ENCODE data around the gene NAA80. TPM values are rescaled to one million over a fixed set of nuclear protein-coding genes. Genes with fewer than 3 reads are reported as not detected.

Gene NAA80
- total and polyA plus RNA-seq, 2 donors from 2014 or later, result 8.7 to 10.7 TPM

GRCh38 chr3:50322115-50322385, 22.8 kb upstream of the NAA80 start:
- Histone ChIP-seq H3K27ac (ENCODE audit: low read depth in 2 of 2, low read length in 2 of 2) (peak overlapping the region; percentile 86 to 87), H3K27me3 (ENCODE audit: control insufficient read depth, insufficient read depth, low read length) (no peaks in the 10 kb centered on the region), H3K4me1 (ENCODE audit: control insufficient read depth in 2 of 3, insufficient read depth in 2 of 3, low read depth in 1 of 3, low read length in 3 of 3) (peaks cover 3 to 53% (median 30%) of the 10 kb centered on the region in 3 donors), H3K9me3 (ENCODE audit: control insufficient read depth in 2 of 3, insufficient read depth in 1 of 3, low read length in 3 of 3) (no peaks in the 10 kb centered on the region), H3K36me3 (ENCODE audit: control insufficient read depth in 2 of 3, insufficient read depth in 3 of 3, low read length in 3 of 3) (peaks cover 6 to 29% (median 15%) of the 10 kb centered on the region in 3 donors), H3K4me3 (ENCODE audit: low read length in 3 of 3) (peak overlapping the region; percentile 1 to 98 (median 71)), H3K9ac (ENCODE audit: low read length in 3 of 3) (peak overlapping the region; percentile 10 to 81 (median 44))
- DNase-seq (no peak), FAIRE-seq (no peak)
- intact Hi-C loops (cut with DNase I), result no loop called here
- no peak for TF ChIP-seq CTCF (IDR thresholded peaks at IDR 0.05; ENCODE audit: borderline replicate concordance, extremely low read depth, insufficient read depth)

GRCh38 chr3:50321336-50322114, 22.3 kb upstream of the NAA80 start:
- peak overlapping the region; percentile 71 to 98 (median 78) for H3K4me3 ChIP-seq (ENCODE audit: low read length in 3 of 3)
- no peak for TF ChIP-seq CTCF (IDR thresholded peaks at IDR 0.05; ENCODE audit: borderline replicate concordance, extremely low read depth, insufficient read depth)
- H3K36me3 ChIP-seq (ENCODE audit: control insufficient read depth in 2 of 3, insufficient read depth in 3 of 3, low read length in 3 of 3), result peaks cover 6 to 29% (median 17%) of the 10 kb centered on the region in 3 donors
- peak; percentile 94 to 97 (median 96) for DNase-seq
- H3K9ac ChIP-seq (ENCODE audit: low read length in 3 of 3), result peak overlapping the region; percentile 51 to 99 (median 81)
- H3K27me3 ChIP-seq (ENCODE audit: control insufficient read depth, insufficient read depth, low read length), result no peaks in the 10 kb centered on the region
- peaks cover 3 to 52% (median 30%) of the 10 kb centered on the region in 3 donors for H3K4me1 ChIP-seq (ENCODE audit: control insufficient read depth in 2 of 3, insufficient read depth in 2 of 3, low read depth in 1 of 3, low read length in 3 of 3)
- no peaks in the 10 kb centered on the region for H3K9me3 ChIP-seq (ENCODE audit: control insufficient read depth in 2 of 3, insufficient read depth in 1 of 3, low read length in 3 of 3)
- intact Hi-C loops (cut with DNase I), result no loop called here
- peak overlapping the region; percentile 97 to 99 for H3K27ac ChIP-seq (ENCODE audit: low read depth in 2 of 2, low read length in 2 of 2)
- FAIRE-seq, result no peak

- Histone ChIP-seq H3K9me3 (ENCODE audit: control insufficient read depth in 2 of 3, insufficient read depth in 1 of 3, low read length in 3 of 3) (no peaks in the 10 kb centered on the region), H3K27ac (ENCODE audit: low read depth in 2 of 2, low read length in 2 of 2) (peak overlapping the region; percentile 97 to 99), H3K27me3 (ENCODE audit: control insufficient read depth, insufficient read depth, low read length) (no peaks in the 10 kb centered on the region), H3K4me1 (ENCODE audit: control insufficient read depth in 2 of 3, insufficient read depth in 2 of 3, low read depth in 1 of 3, low read length in 3 of 3) (peaks cover 3 to 52% (median 30%) of the 10 kb centered on the region in 3 donors), H3K36me3 (ENCODE audit: control insufficient read depth in 2 of 3, insufficient read depth in 3 of 3, low read length in 3 of 3) (peaks cover 6 to 26% (median 17%) of the 10 kb centered on the region in 3 donors), H3K9ac (ENCODE audit: low read length in 3 of 3) (peak overlapping the region; percentile 77 to 99 (median 77)), H3K4me3 (ENCODE audit: low read length in 3 of 3) (peak overlapping the region; percentile 79 to 98 (median 97))
- TF ChIP-seq CTCF (IDR thresholded peaks at IDR 0.05; ENCODE audit: borderline replicate concordance, extremely low read depth, insufficient read depth), result no peak
- DNase-seq (peak; percentile 88 to 96 (median 93)), FAIRE-seq (no peak)
- intact Hi-C loops (cut with DNase I), result no loop called here
These were observed 21.7 kb upstream of the NAA80 start for GRCh38 chr3:50320853-50321335.

Data from kidney (tissue), 14 donors.